ENCODE results near the gene UMPS. TPM values are rescaled to one million over a fixed set of nuclear protein-coding genes. Genes with fewer than 3 reads are reported as not detected.

UMPS gene
- total RNA-seq, result 16.6 to 24.0 TPM (median 19.4 TPM) in 3 replicates
- long read RNA-seq, full-length matches to known transcripts, result 34 of 36 reads
- long read RNA-seq, partial matches to known transcripts, result 0 of 36 reads
- long read RNA-seq, other reads (novel, unspliced or antisense), result 2 of 36 reads

DNA sequence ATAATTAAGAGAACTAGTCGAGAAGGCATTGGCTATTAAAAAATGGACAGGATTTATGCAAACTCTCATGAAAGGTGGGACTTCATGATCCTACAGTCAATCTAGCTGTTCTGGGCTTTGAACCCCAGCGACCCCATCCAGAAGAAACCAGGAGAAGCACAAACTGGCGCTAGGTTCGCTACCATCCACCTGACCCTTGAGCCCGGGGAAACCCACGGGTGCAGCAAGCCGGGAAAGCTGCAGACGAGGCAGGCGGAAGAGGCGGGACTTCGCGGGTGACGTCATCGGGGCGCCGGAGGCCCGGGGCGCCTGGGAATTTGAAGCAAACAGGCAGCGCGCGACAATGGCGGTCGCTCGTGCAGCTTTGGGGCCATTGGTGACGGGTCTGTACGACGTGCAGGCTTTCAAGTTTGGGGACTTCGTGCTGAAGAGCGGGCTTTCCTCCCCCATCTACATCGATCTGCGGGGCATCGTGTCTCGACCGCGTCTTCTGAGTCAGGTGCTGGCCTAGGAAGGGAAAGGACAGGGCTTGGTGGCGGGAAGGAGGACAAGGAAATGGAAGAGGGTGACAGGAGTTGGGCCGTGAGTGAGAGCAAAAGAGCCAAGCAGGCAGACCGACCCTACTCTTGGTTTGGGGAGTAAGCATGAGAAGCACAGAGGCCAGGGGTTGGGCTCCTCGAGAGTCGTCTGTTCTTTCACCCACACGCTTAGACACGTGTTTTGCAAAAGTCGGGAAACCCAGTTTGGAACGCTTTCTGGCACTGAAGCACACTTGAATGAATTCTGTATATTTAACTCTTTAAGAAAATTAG is at the start of gene UMPS:
Gene UMPS (plus strand): TSS at position 324 of the 812 bp plus-strand sequence. CDS start 20 bp downstream, at position 344.
- Mint-ChIP-seq H3K4me3 (ENCODE audit: unreplicated experiment) (peak within 1 kb of the TSS; percentile 99), H3K4me1 (ENCODE audit: low read depth) (peaks cover 33% of the 10 kb centered on the region), H3K27me3 (ENCODE audit: low read depth) (no peaks in the 10 kb centered on the region), H3K36me3 (ENCODE audit: low read depth) (peaks cover 3% of the 10 kb centered on the region), H3K27ac (ENCODE audit: unreplicated experiment) (peak within 1 kb of the TSS; percentile 96), H3K9me3 (ENCODE audit: low read depth) (no peaks in the 10 kb centered on the region)
- TF ChIP-seq, protein P1, sequence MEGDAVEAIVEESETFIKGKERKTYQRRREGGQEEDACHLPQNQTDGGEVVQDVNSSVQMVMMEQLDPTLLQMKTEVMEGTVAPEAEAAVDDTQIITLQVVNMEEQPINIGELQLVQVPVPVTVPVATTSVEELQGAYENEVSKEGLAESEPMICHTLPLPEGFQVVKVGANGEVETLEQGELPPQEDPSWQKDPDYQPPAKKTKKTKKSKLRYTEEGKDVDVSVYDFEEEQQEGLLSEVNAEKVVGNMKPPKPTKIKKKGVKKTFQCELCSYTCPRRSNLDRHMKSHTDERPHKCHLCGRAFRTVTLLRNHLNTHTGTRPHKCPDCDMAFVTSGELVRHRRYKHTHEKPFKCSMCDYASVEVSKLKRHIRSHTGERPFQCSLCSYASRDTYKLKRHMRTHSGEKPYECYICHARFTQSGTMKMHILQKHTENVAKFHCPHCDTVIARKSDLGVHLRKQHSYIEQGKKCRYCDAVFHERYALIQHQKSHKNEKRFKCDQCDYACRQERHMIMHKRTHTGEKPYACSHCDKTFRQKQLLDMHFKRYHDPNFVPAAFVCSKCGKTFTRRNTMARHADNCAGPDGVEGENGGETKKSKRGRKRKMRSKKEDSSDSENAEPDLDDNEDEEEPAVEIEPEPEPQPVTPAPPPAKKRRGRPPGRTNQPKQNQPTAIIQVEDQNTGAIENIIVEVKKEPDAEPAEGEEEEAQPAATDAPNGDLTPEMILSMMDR (IDR thresholded peaks at IDR 0.05), result no peak
- peak; percentile 96 for DNase-seq (ENCODE audit: low spot score)

DNA sequence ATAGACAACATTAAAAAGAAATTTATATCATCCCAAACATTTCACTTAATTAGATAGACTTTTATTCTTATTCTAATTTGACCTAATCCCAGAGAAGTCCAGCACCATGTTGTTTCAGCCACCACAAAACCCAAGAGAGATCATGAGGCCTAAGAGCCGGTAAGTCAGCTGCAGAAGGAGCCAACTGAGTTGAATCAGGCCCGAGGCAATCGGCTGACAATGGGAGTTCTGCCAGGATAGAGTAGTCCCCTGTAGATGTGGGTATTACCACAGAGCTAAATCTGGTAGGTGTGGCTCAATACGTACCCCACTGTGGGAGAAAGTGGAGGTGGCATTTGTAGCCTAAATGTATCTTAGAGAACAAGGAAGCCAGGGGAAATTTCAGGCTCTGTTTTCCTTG is 49.7 kb upstream of the UMPS start:
- peaks cover 15% of the 10 kb centered on the region for H3K36me3 Mint-ChIP-seq (ENCODE audit: low read depth)
- H3K4me3 Mint-ChIP-seq (ENCODE audit: unreplicated experiment), result no peak overlapping the region
- TF ChIP-seq, protein P1 (IDR thresholded peaks at IDR 0.05), result no peak
- no peaks in the 10 kb centered on the region for H3K9me3 Mint-ChIP-seq (ENCODE audit: low read depth)
- no peaks in the 10 kb centered on the region for H3K27me3 Mint-ChIP-seq (ENCODE audit: low read depth)
- H3K27ac Mint-ChIP-seq (ENCODE audit: unreplicated experiment), result no peak overlapping the region
- peaks cover 12% of the 10 kb centered on the region for H3K4me1 Mint-ChIP-seq (ENCODE audit: low read depth)
- DNase-seq (ENCODE audit: low spot score), result no peak

DNA sequence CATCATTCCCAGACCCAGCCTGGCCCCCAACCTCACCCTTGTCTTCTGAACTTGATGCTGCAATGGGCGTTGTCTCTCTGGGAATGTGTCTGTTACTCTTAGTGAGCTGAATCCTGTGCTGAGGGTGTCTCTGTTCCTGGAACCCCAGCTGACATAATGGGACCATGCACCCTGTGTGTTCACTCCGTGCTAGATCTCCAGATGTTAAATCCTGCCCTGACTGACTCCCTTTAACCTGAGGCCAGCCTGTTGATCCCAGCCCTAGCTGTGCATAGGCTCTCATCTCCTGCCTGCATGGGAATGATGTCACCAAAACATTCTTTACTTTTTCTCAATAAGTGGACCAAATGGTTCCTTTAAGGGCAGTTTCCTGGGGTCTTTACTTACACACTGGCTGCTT is 48.0 kb upstream of the UMPS start:
- Mint-ChIP-seq H3K36me3 (ENCODE audit: low read depth) (peaks cover 8% of the 10 kb centered on the region), H3K27me3 (ENCODE audit: low read depth) (no peaks in the 10 kb centered on the region), H3K27ac (ENCODE audit: unreplicated experiment) (no peak overlapping the region), H3K9me3 (ENCODE audit: low read depth) (no peaks in the 10 kb centered on the region), H3K4me3 (ENCODE audit: unreplicated experiment) (no peak overlapping the region), H3K4me1 (ENCODE audit: low read depth) (peaks cover 15% of the 10 kb centered on the region)
- no peak for DNase-seq (ENCODE audit: low spot score)
- TF ChIP-seq, protein P1 (IDR thresholded peaks at IDR 0.05), result no peak

DNA sequence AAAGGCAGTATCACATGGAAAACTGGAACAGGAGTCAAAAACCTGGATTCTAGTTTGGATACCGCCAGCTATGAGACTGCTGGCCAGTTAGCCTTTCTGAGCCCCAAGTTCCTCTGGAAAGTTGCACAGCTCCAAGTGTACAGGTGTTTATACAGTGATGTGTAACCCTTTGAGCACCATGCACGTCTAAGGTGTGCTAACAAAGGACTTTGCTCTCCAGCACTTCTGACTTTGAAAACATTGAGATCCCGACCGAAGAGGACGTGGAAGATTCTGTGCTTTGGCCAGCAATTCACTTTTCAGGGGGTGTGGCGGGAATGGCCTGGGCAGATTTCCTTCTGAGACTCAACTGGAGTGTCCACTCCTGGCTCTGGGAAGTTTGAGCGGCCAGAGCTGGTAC is 45.8 kb upstream of the UMPS start:
- H3K4me3 Mint-ChIP-seq (ENCODE audit: unreplicated experiment), result no peak overlapping the region
- H3K27me3 Mint-ChIP-seq (ENCODE audit: low read depth), result no peaks in the 10 kb centered on the region
- H3K4me1 Mint-ChIP-seq (ENCODE audit: low read depth), result peaks cover 22% of the 10 kb centered on the region
- no peak for DNase-seq (ENCODE audit: low spot score)
- TF ChIP-seq, protein P1 (IDR thresholded peaks at IDR 0.05), result no peak
- no peaks in the 10 kb centered on the region for H3K9me3 Mint-ChIP-seq (ENCODE audit: low read depth)
- peak overlapping the region; percentile 50 for H3K27ac Mint-ChIP-seq (ENCODE audit: unreplicated experiment)
- H3K36me3 Mint-ChIP-seq (ENCODE audit: low read depth), result peaks cover 2% of the 10 kb centered on the region

DNA sequence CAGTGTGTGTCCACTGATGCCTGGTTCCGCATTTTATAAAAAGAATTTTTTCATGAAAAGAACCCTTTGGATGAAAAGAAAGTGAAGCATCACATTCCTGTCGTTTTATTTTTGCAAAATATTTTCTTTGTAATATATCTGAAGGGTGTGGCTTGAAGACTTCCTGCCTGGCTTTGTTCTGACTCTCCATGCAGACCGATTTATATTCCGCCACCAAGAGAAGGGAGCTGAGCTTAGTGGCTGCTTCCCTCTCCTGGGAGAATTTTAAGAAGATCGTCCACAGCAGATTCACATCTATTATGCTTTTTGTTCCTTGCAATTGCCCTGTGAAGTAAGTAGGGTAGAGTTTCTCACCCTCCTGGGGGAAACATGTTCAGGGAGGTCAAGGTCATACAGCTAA is 45.2 kb upstream of the UMPS start:
- Mint-ChIP-seq H3K36me3 (ENCODE audit: low read depth) (no peaks in the 10 kb centered on the region), H3K9me3 (ENCODE audit: low read depth) (no peaks in the 10 kb centered on the region), H3K4me3 (ENCODE audit: unreplicated experiment) (no peak overlapping the region), H3K27me3 (ENCODE audit: low read depth) (no peaks in the 10 kb centered on the region), H3K4me1 (ENCODE audit: low read depth) (peaks cover 22% of the 10 kb centered on the region), H3K27ac (ENCODE audit: unreplicated experiment) (peak overlapping the region; percentile 50)
- no peak for DNase-seq (ENCODE audit: low spot score)
- TF ChIP-seq, protein P1 (IDR thresholded peaks at IDR 0.05), result peak; percentile 43

Data from chondrocyte (in vitro differentiated cells).